HG03439 (cell line): ENCODE measurements around the gene CD101.
A peak's percentile ranks its signal among the peaks of the same experiment; 100 is the strongest.
"Not testable (repeated sequence)": the region's sequence is repeated elsewhere in the genome, so short reads cannot be mapped to it uniquely, and the experiment has no call there.

ENCODE experiments used
- ATAC-seq: cut with Tn5 transposase; IDR thresholded peaks from one replicate; pipeline ENCODE4 v1.9.1; 2021; ENCODE audit warnings: mild to moderate bottlenecking, moderate library complexity; ENCODE audit not compliant: unreplicated experiment

CD101 gene

GRCh38 chr1:117001254-117001927, at the start of gene CD101:
CD101 (plus strand) TSS chr1:117001760; CDS start chr1:117001818, 58 bp downstream.
- peak; percentile 94 for ATAC-seq

- no peak for ATAC-seq
Observed at GRCh38 chr1:116952738-116953275, 48.8 kb upstream of the CD101 start.

- no peak for ATAC-seq
Observed at GRCh38 chr1:116954440-116954839, 47.1 kb upstream of the CD101 start.

GRCh38 chr1:116956378-116956777, 45.2 kb upstream of the CD101 start:
- no peak for ATAC-seq

- no peak for ATAC-seq
Observed at GRCh38 chr1:116957646-116958045, 43.9 kb upstream of the CD101 start.

- no peak for ATAC-seq
Observed at GRCh38 chr1:116958110-116958509, 43.5 kb upstream of the CD101 start.

GRCh38 chr1:116958977-116959376, 42.6 kb upstream of the CD101 start:
- ATAC-seq: no peak

GRCh38 chr1:116961606-116962005, 40.0 kb upstream of the CD101 start:
- ATAC-seq: no peak

- ATAC-seq: peak; percentile 58
Observed at GRCh38 chr1:116962987-116963639, 38.4 kb upstream of the CD101 start.

- ATAC-seq: no peak
Observed at GRCh38 chr1:116966791-116967190, 34.8 kb upstream of the CD101 start.

- no peak for ATAC-seq
Observed at GRCh38 chr1:116968724-116969123, 32.8 kb upstream of the CD101 start.

GRCh38 chr1:116971258-116971860, 30.2 kb upstream of the CD101 start:
- ATAC-seq: no peak

GRCh38 chr1:116971965-116972673, 29.4 kb upstream of the CD101 start:
- no peak for ATAC-seq

- no peak for ATAC-seq
Observed at GRCh38 chr1:116972674-116973030, 28.9 kb upstream of the CD101 start.

- ATAC-seq: not testable (repeated sequence)
Observed at GRCh38 chr1:116980309-116980708, 21.3 kb upstream of the CD101 start.

- no peak for ATAC-seq
Observed at GRCh38 chr1:116981521-116982037, 20.0 kb upstream of the CD101 start.

GRCh38 chr1:116982319-116983004, 19.1 kb upstream of the CD101 start:
- ATAC-seq: no peak

- no peak for ATAC-seq
Observed at GRCh38 chr1:116983112-116983511, 18.4 kb upstream of the CD101 start.

GRCh38 chr1:116983678-116984077, 17.9 kb upstream of the CD101 start:
- ATAC-seq: no peak

GRCh38 chr1:116984406-116985160, 17.0 kb upstream of the CD101 start:
- no peak for ATAC-seq
